ENCODE measurements around the gene PAXIP1. TPM values are rescaled to one million over a fixed set of nuclear protein-coding genes. Genes with fewer than 3 reads are reported as not detected.

Gene PAXIP1
- total RNA-seq, 1 donor from 2014 or later: 5.8 TPM

DNA sequence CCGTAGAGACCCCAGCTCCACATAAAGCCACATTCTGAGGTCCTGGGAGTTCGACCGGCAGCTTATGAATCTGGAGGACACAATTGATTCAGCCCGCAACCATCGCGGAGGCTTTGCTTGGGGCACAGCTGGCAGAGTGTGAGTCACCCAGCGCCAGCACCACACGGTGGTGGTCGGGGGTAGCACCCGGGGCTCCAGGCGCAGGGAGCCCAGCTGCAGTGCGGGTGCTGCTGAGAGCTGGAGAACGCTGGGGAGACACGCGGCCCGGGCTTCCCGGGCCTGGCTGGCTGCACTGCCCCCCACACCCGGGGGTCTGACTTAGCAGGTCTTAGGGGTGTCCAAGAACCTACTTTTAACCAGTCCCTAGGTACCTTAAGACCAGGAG lies 87.9 kb downstream of the PAXIP1 start:
- peaks cover 43% of the 10 kb centered on the region for H3K27me3 ChIP-seq (ENCODE audit: low read depth)
- TF ChIP-seq, protein P1, sequence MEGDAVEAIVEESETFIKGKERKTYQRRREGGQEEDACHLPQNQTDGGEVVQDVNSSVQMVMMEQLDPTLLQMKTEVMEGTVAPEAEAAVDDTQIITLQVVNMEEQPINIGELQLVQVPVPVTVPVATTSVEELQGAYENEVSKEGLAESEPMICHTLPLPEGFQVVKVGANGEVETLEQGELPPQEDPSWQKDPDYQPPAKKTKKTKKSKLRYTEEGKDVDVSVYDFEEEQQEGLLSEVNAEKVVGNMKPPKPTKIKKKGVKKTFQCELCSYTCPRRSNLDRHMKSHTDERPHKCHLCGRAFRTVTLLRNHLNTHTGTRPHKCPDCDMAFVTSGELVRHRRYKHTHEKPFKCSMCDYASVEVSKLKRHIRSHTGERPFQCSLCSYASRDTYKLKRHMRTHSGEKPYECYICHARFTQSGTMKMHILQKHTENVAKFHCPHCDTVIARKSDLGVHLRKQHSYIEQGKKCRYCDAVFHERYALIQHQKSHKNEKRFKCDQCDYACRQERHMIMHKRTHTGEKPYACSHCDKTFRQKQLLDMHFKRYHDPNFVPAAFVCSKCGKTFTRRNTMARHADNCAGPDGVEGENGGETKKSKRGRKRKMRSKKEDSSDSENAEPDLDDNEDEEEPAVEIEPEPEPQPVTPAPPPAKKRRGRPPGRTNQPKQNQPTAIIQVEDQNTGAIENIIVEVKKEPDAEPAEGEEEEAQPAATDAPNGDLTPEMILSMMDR (IDR thresholded peaks at IDR 0.05; ENCODE audit: borderline replicate concordance): no peak
- H3K4me3 ChIP-seq: no peak overlapping the region
- no peaks in the 10 kb centered on the region for H3K36me3 ChIP-seq
- no peak for DNase-seq
- intact Hi-C loops (cut with micrococcal nuclease): no loop called here
- H3K4me1 ChIP-seq: peaks cover 9% of the 10 kb centered on the region
- peaks cover 9% of the 10 kb centered on the region for H3K9me3 ChIP-seq (replicated peaks)
- H3K27ac ChIP-seq (replicated peaks): no peak overlapping the region

DNA sequence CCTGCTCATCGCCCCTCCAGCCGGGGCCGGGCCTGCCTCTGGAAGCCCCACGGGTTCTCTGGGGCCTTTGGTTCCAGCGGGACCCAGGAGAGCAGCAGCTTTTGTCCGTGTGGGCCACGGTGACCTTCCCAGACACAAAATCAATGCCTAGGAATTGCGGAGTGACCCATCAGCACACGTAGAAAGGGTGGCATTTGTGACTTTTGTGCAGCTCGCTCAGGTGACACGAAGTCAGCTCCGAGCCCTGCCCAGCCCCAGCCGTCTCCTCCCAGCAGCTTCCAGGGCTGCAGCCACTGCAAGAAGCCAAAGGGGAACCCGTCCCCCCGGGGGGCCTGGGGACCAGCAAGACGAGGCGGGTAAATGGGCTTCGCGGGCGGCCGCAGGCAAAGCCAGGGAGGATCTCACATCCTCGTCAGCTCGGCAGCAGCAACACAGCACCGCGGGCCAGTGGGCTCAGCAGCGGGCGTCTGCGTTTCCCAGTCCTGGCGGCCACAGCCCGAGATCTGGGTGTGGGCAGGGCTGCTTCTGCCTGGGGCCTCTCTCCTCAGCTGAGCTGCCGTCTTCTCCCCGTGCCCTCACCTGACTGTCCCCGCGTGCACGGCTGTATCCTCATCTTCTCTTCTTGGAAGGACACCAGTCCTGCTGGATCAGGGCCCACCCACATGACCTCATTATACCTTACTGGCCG lies 88.5 kb downstream of the PAXIP1 start:
- intact Hi-C loops (cut with micrococcal nuclease): no loop called here
- peaks cover 9% of the 10 kb centered on the region for H3K4me1 ChIP-seq
- peak overlapping the region; percentile 59 for H3K4me3 ChIP-seq
- TF ChIP-seq, protein P1 (IDR thresholded peaks at IDR 0.05; ENCODE audit: borderline replicate concordance): no peak
- no peaks in the 10 kb centered on the region for H3K36me3 ChIP-seq
- peaks cover 9% of the 10 kb centered on the region for H3K9me3 ChIP-seq (replicated peaks)
- peaks cover 48% of the 10 kb centered on the region for H3K27me3 ChIP-seq (ENCODE audit: low read depth)
- no peak overlapping the region for H3K27ac ChIP-seq (replicated peaks)
- DNase-seq: no peak

DNA sequence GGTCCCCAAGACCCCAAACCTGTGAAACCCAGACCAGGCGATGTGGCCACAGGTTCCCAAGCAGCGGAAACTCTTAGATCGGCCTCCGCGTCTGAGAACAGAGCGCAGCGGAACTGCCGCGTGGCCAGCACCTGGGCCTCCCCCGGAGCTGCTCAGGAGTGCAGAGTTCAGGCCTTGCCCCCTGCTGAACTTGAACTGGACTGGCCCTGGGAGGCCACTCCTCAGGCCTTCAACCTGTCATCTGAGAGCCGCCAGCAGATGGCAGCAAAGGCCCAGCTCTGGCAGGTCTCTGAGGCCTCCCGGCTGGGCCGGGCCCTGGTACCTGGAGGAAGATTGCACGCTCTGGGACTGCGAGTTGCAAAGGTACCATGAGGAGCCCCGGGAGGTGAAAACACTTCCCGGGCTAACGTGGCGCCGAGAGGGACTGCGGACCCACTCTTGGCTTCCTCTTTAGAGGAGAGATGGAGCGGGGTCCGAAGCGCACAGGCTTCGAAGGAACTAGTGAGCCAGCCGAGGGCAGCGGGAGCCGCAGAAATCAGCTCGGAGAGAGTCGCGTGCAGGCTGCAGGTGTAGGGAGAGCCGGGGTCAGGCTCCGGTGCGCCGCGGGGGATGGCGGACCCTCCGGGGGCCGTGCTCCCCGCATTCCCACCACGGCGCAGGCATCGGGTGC lies 89.2 kb downstream of the PAXIP1 start:
- Histone ChIP-seq H3K9me3 (replicated peaks) (peaks cover 9% of the 10 kb centered on the region), H3K36me3 (no peaks in the 10 kb centered on the region), H3K4me3 (peak overlapping the region; percentile 59), H3K27me3 (ENCODE audit: low read depth) (peaks cover 55% of the 10 kb centered on the region), H3K27ac (replicated peaks) (no peak overlapping the region), H3K4me1 (peaks cover 9% of the 10 kb centered on the region)
- peak; percentile 85 for DNase-seq
- TF ChIP-seq, protein P1 (IDR thresholded peaks at IDR 0.05; ENCODE audit: borderline replicate concordance): peak; percentile 95
- intact Hi-C loops (cut with micrococcal nuclease): no loop called here

DNA sequence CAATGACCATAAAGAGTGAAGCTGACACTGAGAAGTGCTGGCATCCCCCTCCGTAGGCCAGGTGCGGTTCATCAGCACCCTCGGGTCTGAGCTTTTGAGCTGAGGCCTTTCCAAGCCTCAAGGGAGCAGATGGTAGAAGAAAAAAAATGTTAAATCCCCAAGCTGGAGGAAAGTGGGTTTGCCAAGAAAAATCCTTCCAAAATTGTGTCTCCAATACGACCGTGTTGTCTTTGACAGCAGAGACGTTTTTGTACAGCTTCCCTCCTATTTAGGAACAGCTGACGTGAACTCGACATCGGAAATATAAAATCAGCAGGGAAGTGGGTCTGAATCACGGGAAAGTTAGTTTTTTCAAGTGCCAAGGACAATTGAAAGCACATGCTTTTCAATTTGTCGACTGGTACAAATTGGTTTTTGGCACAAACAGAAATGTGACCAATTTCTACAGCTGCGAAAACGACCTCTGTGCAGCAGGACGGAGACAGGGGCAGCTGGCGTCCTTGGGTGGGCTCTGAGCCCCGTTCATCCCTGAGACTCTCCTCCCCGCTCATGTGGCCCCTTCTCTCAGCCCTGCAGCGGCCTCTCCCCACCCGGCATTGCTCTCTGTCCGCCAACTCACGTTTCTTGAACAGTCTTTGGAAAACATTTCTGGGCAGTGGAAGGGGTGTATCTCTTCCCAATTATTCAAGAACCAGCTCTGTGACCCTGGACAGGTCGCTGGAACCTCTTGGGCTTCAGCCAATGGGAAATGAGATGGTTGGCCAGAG lies 89.9 kb downstream of the PAXIP1 start:
- no peak overlapping the region for H3K27ac ChIP-seq (replicated peaks)
- TF ChIP-seq, protein P1 (IDR thresholded peaks at IDR 0.05; ENCODE audit: borderline replicate concordance): no peak
- H3K36me3 ChIP-seq: no peaks in the 10 kb centered on the region
- H3K9me3 ChIP-seq (replicated peaks): peaks cover 9% of the 10 kb centered on the region
- intact Hi-C loops (cut with micrococcal nuclease): no loop called here
- H3K4me3 ChIP-seq: no peak overlapping the region
- H3K27me3 ChIP-seq (ENCODE audit: low read depth): peaks cover 60% of the 10 kb centered on the region
- H3K4me1 ChIP-seq: peaks cover 9% of the 10 kb centered on the region
- DNase-seq: no peak

DNA sequence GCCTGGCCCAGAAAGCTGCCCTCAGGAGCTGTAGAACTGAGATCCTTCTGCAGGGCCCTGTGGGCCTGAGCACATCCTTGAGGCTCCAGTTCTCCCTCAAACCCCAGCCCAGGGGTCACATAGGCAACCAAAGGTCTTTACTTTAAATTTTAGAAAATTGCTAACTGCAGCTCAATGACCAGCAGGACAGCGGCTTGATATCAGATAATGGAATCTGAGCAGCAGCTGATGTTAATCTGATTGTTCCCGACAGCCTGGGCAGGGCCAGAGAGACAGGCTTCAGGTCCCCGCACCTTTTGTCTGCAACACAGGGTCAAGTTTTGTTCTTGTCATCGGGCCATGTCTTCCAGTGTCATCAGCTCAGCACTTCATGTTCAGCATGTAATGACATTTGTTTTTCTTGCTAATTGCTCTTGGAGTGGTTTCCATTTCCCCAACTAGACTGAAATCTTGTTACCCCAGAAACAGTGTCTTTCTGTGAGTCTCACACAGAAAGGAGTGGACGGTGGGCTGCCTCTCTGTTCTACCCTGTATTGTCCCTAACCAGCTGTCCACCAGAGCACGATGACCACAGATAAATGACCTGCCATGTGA lies 91.0 kb downstream of the PAXIP1 start:
- Histone ChIP-seq H3K27ac (replicated peaks) (no peak overlapping the region), H3K27me3 (ENCODE audit: low read depth) (peaks cover 66% of the 10 kb centered on the region), H3K4me1 (peaks cover 9% of the 10 kb centered on the region), H3K9me3 (replicated peaks) (peaks cover 9% of the 10 kb centered on the region), H3K36me3 (no peaks in the 10 kb centered on the region), H3K4me3 (no peak overlapping the region)
- no peak for DNase-seq
- TF ChIP-seq, protein P1 (IDR thresholded peaks at IDR 0.05; ENCODE audit: borderline replicate concordance): no peak
- intact Hi-C loops (cut with micrococcal nuclease): no loop called here
